GM12878 (cell line): ENCODE measurements around the gene MNT. TPM values are rescaled to one million over a fixed set of nuclear protein-coding genes. Genes with fewer than 3 reads are reported as not detected.
A peak's percentile ranks its signal among the peaks of the same experiment; 100 is the strongest.

ENCODE experiments used
- ATAC-seq: fragments of 200-7000 bp; cut with Tn5 transposase; 3 replicates; pipeline ENCODE4 v1.9.1; 2020; ENCODE audit warnings: mild to moderate bottlenecking, moderate library complexity
- BruUV-seq: library from RNA; stranded (reverse); fragments of 400-500 nt; replicated peaks from 2 replicates; lab custom pipeline; 2021; lab: Mats Ljungman, UMichigan
- CTCF ChIA-PET: fragments of 300-600 bp; sonication (Branson Sonifier 250); formaldehyde crosslinking; extraction: SDS; loops from one replicate; lab custom pipeline; 2021; ENCODE audit warnings: inconsistent platforms; lab: Yijun Ruan, JAX
- POLR2A ChIA-PET: fragments of 350-600 bp; formaldehyde crosslinking; extraction: SDS; loops from one replicate; lab custom pipeline; 2021; ENCODE audit warnings: inconsistent platforms; lab: Charles Lee
- RAD21 ChIA-PET: fragments of 300-600 bp; sonication (Branson Sonifier 250); formaldehyde crosslinking; loops from one replicate; lab custom pipeline; 2023; ENCODE audit warnings: antibody characterized with exemption; ENCODE audit not compliant: unreplicated experiment; lab: Charles Lee
- SMC1A ChIA-PET: fragments of 300-600 bp; sonication (Branson Sonifier 250); formaldehyde crosslinking; loops from one replicate; lab custom pipeline; 2023; ENCODE audit not compliant: unreplicated experiment, uncharacterized antibody; lab: Charles Lee
- DNase-seq: peaks from one replicate; pipeline ENCODE4 v3.0.0-alpha.2; 2011; ENCODE audit warnings: low read depth, low spot score
- FAIRE-seq: peaks from 3 replicates; lab custom pipeline; 2011; peaks lifted over from hg19 to GRCh38; lab: Jason Lieb, UNC
- H2AFZ ChIP-seq: 2 replicates; pipeline ENCODE4 v1.6.0; 2011; ENCODE audit warnings: low read depth, low read length, control low read depth; ENCODE audit not compliant: control insufficient read depth
- H3K27ac ChIP-seq: 2 replicates; pipeline ENCODE4 v1.5.1; 2011; ENCODE audit warnings: control low read depth; ENCODE audit not compliant: control insufficient read depth, insufficient read depth
- H3K27me3 ChIP-seq, 2 experiments: replicated peaks in 1 of 2; 2 replicates each; pipeline versions ENCODE4 v1.6.0 to v1.6.1; 2011; ENCODE audit warnings: low read length in 1 of 2; ENCODE audit not compliant: control insufficient read depth in 2 of 2, insufficient read depth in 2 of 2
- H3K36me3 ChIP-seq, 2 experiments: 2 replicates each; pipeline ENCODE4 v1.5.1; 2011; ENCODE audit warnings: low read length in 1 of 2; ENCODE audit not compliant: control insufficient read depth in 2 of 2, insufficient read depth in 2 of 2
- H3K4me1 ChIP-seq: 2 replicates; pipeline ENCODE4 v1.6.1; 2011; ENCODE audit warnings: mild to moderate bottlenecking, low read length, moderate library complexity, mixed read lengths; ENCODE audit not compliant: control insufficient read depth, insufficient read depth
- H3K4me2 ChIP-seq: 2 replicates; pipeline ENCODE4 v1.6.0; 2011; ENCODE audit warnings: control low read depth; ENCODE audit not compliant: control insufficient read depth, insufficient read depth
- H3K4me3 ChIP-seq: fragments of 200-600 bp; sonication (generic); 2 replicates; pipeline ENCODE4 v1.5.1; 2016
- H3K79me2 ChIP-seq: 2 replicates; pipeline ENCODE4 v1.6.0; 2011; ENCODE audit warnings: low read length; ENCODE audit not compliant: control insufficient read depth, insufficient read depth
- H3K9ac ChIP-seq: 2 replicates; pipeline ENCODE4 v1.8.0; 2011; ENCODE audit warnings: low read length, control low read depth, mixed read lengths; ENCODE audit not compliant: control insufficient read depth, insufficient read depth
- H3K9me3 ChIP-seq: replicated peaks from 3 replicates; pipeline ENCODE4 v1.5.1; 2011; ENCODE audit warnings: mild to moderate bottlenecking, low read length; ENCODE audit not compliant: control insufficient read depth, insufficient read depth
- H4K20me1 ChIP-seq: 2 replicates; pipeline ENCODE4 v1.6.0; 2011; ENCODE audit not compliant: control insufficient read depth, insufficient read depth
- CEBPZ ChIP-seq: fragments of 150-350 bp; IDR thresholded peaks from 2 replicates; pipeline ENCODE4 v1.6.1; 2016; ENCODE audit warnings: low read depth, low read length
- CHD1 ChIP-seq: IDR thresholded peaks from 2 replicates; pipeline ENCODE4 v1.6.1; 2012; ENCODE audit warnings: low read depth, low read length, improper control_type of control experiment
- E2F8 ChIP-seq: fragments of 450-650 bp; IDR thresholded peaks from 2 replicates; pipeline ENCODE4 v1.6.1; 2018; ENCODE audit warnings: mild to moderate bottlenecking, low read depth, moderate library complexity; ENCODE audit not compliant: partially characterized antibody
- EZH2 ChIP-seq: IDR thresholded peaks from 2 replicates; pipeline ENCODE4 v1.6.1; 2012; ENCODE audit warnings: low read depth, mild to moderate bottlenecking, control low read depth, inconsistent platforms, low read length, borderline replicate concordance; ENCODE audit not compliant: control insufficient read depth
- FOS ChIP-seq: IDR thresholded peaks from 3 replicates; pipeline ENCODE4 v1.6.1; 2011; ENCODE audit warnings: borderline replicate concordance; ENCODE audit not compliant: insufficient read length; ENCODE audit errors: extremely low read depth
- HSF1 ChIP-seq: fragments of 150-350 bp; IDR thresholded peaks from 2 replicates; pipeline ENCODE4 v1.6.1; 2014; ENCODE audit warnings: mild to moderate bottlenecking, low read depth, low read length
- IKZF2 ChIP-seq, 2 experiments: fragments of 450-650 bp; IDR thresholded peaks; 2 replicates each; pipeline ENCODE4 v1.6.1; 2017; ENCODE audit warnings: mild to moderate bottlenecking in 2 of 2, moderate library complexity in 2 of 2
- IRF4 ChIP-seq: IDR thresholded peaks from 2 replicates; pipeline ENCODE4 v1.6.1; 2011; ENCODE audit warnings: low read depth, low read length
- KAT2A ChIP-seq: conservative IDR thresholded peaks from 2 replicates; pipeline ENCODE4 v1.6.1; 2011; ENCODE audit warnings: low read depth, low read length; ENCODE audit not compliant: control insufficient read depth
- MTA2 ChIP-seq: fragments of 450-650 bp; IDR thresholded peaks from 2 replicates; pipeline ENCODE4 v1.6.1; 2016; ENCODE audit warnings: low read depth, mild to moderate bottlenecking, moderate library complexity
- NFYB ChIP-seq: IDR thresholded peaks from 2 replicates; pipeline ENCODE4 v1.6.1; 2011; ENCODE audit warnings: low read depth, mild to moderate bottlenecking, low read length, improper control_type of control experiment, moderate library complexity; ENCODE audit not compliant: insufficient read depth
- NR2C2 ChIP-seq: IDR thresholded peaks from 2 replicates; pipeline ENCODE4 v1.6.1; 2011; ENCODE audit warnings: borderline replicate concordance, low read depth; ENCODE audit not compliant: control insufficient read depth, insufficient read length
- POLR2AphosphoS5 ChIP-seq: IDR thresholded peaks from 2 replicates; pipeline ENCODE4 v1.6.1; 2011; ENCODE audit warnings: mild to moderate bottlenecking, low read length, inconsistent platforms
- RAD51 ChIP-seq: fragments of 450-650 bp; IDR thresholded peaks from 2 replicates; pipeline ENCODE4 v1.6.1; 2016; ENCODE audit warnings: moderate library complexity, mild to moderate bottlenecking, inconsistent platforms
- RELA ChIP-seq: fragments of 450-650 bp; IDR thresholded peaks from 2 replicates; pipeline ENCODE4 v1.8.0; 2014; ENCODE audit warnings: borderline replicate concordance; ENCODE audit not compliant: partially characterized antibody
- WGBS: methylation state at CpG from one replicate; pipeline ENCODE4 v1.1.6; 2016; ENCODE audit warnings: low lambda C conversion rate; ENCODE audit not compliant: insufficient replicate concordance, insufficient coverage; ENCODE audit errors: missing lambda C conversion rate; 5-methylcytosine and 5-hydroxymethylcytosine counted together
- in situ Hi-C: fragments of 300-500 bp; cut with MboI; formaldehyde crosslinking; loops from 9 replicates; pipeline ENCODE4 v1.14.3; 2018; ENCODE audit warnings: mixed read lengths
- intact Hi-C: fragments of 100-400 bp; cut with micrococcal nuclease; formaldehyde crosslinking; loops from one replicate; pipeline ENCODE4 v1.14.2; 2022; ENCODE audit not compliant: unreplicated experiment
- polyA plus RNA-seq, 11 experiments: library from polyadenylated mRNA; depleted of rRNA in 4 of 11; unstranded in 6 of 11; stranded (reverse) in 5 of 11; fragments of >200 nt; fragmentation: Nextera tagmentation in 4 of 11; fragmentation: Illumina TruSeq in 1 of 11; extraction: Ambion mirVana in 4 of 11; extraction: Trizol in 1 of 11; gene quantifications; 1 replicate in 1 of 11; 2 replicates in 10 of 11; pipeline versions ENCODE4 v1.2.1 to v1.2.3, GENCODE V29; 2011 to 2016; ENCODE audit warnings: inconsistent platforms in 2 of 11, missing spikeins in 2 of 11, low read depth in 1 of 11
- total RNA-seq, 4 experiments: library from RNA; depleted of rRNA in 3 of 4; stranded (reverse); fragments of >200 nt in 3 of 4; fragmentation: Illumina TruSeq in 1 of 4; extraction: Trizol in 1 of 4; gene quantifications; 2 replicates each; pipeline versions ENCODE4 v1.2.1 to v1.2.3, GENCODE V29; 2013 to 2021

Gene MNT
- total and polyA plus RNA-seq, 10 of the 15 experiments (the other 5 are each of a cell fraction or from before 2014, with no cell fraction given), result 0.31 to 15.9 (median 3.8) TPM

GRCh38 chr17:2395258-2396181, 5.3 kb downstream of the MNT start:
- H3K9ac ChIP-seq, result no peak overlapping the region; the same call in 1 of the 2 replicates
- FAIRE-seq (peak; percentile 70), DNase-seq (no peak), ATAC-seq (no peak)
- ChIA-PET CTCF (no interaction called here), POLR2A (no interaction called here), SMC1A (interaction anchor here (0.9 kb wide), 1 partner anchor 20 kb away, joined by 3 read pairs; no protein-coding TSS in a partner anchor), RAD21 (no interaction called here)
- no peaks in the 10 kb centered on the region for H3K9me3 ChIP-seq
- peak overlapping the region; percentile 57; the same call in 1 of the 2 replicates for H3K27ac ChIP-seq
- H4K20me1 ChIP-seq, result no peaks in the 10 kb centered on the region
- BruUV-seq, result no TSS peak
- H3K27me3 ChIP-seq, result no peaks in the 10 kb centered on the region
- WGBS, result 70% methylated on average over 23 of the region's 28 CpGs
- in situ Hi-C loops, result no loop called here
- peaks cover 32% of the 10 kb centered on the region for H3K4me1 ChIP-seq
- intact Hi-C loops, result no loop called here
- H3K36me3 ChIP-seq, result no peaks in the 10 kb centered on the region; a peak in 1 of 4 replicates
- H2AFZ ChIP-seq, result no peak overlapping the region
- peaks cover 20% of the 10 kb centered on the region for H3K79me2 ChIP-seq
- H3K4me2 ChIP-seq, result peak overlapping the region; percentile 79
- TF ChIP-seq CEBPZ (no peak), CHD1 (no peak), E2F8 (no peak), IRF4 (no peak), IKZF2 (IDR thresholded peaks at IDR 0.05) (no peak), EZH2 (no peak), NFYB (no peak), RELA (no peak), MTA2 (no peak), HSF1 (no peak), NR2C2 (no peak), FOS (no peak), KAT2A (no peak), RAD51 (no peak), POLR2AphosphoS5 (no peak)
- H3K4me3 ChIP-seq, result peak overlapping the region; percentile 66; the same call in 1 of the 2 replicates
